GM12872 (cell line): ENCODE data around the gene FNDC1.

Experiments used
- TF ChIP-seq, protein P1 (sequence below): IDR thresholded peaks from 3 replicates; pipeline ENCODE4 v1.5.1; 2011; ENCODE audit warnings: low read depth, mild to moderate bottlenecking, low read length, moderate library complexity; ENCODE audit not compliant: insufficient read depth

Gene FNDC1

GRCh38 chr6:159301810-159302593, 132.8 kb downstream of the FNDC1 start:
- TF ChIP-seq, protein P1, sequence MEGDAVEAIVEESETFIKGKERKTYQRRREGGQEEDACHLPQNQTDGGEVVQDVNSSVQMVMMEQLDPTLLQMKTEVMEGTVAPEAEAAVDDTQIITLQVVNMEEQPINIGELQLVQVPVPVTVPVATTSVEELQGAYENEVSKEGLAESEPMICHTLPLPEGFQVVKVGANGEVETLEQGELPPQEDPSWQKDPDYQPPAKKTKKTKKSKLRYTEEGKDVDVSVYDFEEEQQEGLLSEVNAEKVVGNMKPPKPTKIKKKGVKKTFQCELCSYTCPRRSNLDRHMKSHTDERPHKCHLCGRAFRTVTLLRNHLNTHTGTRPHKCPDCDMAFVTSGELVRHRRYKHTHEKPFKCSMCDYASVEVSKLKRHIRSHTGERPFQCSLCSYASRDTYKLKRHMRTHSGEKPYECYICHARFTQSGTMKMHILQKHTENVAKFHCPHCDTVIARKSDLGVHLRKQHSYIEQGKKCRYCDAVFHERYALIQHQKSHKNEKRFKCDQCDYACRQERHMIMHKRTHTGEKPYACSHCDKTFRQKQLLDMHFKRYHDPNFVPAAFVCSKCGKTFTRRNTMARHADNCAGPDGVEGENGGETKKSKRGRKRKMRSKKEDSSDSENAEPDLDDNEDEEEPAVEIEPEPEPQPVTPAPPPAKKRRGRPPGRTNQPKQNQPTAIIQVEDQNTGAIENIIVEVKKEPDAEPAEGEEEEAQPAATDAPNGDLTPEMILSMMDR = no peak

GRCh38 chr6:159302594-159302992, 133.4 kb downstream of the FNDC1 start:
- TF ChIP-seq, protein P1 = no peak

GRCh38 chr6:159303159-159303558, 134.0 kb downstream of the FNDC1 start:
- TF ChIP-seq, protein P1 = no peak

DNA sequence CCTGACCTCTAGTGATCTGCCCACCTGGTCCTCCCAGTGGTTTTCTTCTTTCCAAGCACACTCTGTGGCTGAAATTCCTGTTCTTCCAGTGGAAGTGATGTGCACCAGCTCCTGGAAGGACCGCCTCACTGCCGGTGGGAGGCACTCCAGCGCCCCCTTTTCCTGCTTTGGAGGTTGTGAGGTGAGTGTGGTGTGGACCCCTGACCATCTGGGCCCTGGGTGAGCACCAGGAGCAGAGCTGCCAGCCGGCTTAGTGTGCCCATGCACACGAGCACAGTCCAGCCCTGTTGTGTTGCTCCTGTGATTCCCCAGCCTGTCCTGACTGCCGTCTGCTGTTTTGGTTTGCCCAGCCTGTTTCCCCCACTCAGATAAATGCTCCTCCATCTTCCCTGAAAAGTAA, 134.6 kb downstream of the FNDC1 start:
- TF ChIP-seq, protein P1 = no peak

DNA sequence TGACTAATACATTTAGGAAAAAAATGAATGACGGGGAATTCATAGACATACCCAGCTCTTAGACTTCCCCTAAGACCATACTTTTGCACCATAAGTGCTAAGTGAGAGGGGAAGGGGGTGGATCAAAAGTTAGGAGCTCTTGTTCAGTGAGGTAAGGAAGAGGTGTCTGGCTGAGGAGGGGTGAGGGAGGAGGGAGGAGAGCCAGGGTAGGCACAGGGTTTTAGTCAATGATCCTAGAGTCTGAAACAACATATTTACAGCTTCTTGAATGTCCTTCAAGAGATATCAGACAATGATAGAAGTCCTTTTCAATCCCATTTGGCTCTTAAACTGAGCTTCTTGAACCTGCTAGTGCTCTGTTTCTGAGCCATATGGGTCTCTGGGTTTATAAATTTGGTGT, 135.4 kb downstream of the FNDC1 start:
- TF ChIP-seq, protein P1 = no peak

DNA sequence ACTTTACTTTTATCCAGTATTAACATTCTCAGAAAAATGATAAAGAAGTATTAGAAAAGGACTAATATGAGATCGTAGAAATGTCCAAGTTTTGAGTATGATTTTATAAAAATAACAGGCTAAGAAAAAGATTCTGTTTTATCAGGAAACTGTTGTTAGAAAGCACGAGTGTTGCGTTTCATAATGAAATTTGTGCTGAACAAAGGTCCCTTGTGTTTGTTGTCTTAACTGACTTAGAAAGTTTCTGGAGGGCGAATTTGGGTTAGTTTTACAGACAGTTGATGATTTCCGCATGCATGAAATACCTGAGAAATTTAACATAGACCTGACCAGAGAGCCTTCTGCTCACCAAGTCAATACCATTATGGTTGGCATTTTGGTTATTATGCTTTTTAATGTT, 136.0 kb downstream of the FNDC1 start:
- TF ChIP-seq, protein P1 = no peak

DNA sequence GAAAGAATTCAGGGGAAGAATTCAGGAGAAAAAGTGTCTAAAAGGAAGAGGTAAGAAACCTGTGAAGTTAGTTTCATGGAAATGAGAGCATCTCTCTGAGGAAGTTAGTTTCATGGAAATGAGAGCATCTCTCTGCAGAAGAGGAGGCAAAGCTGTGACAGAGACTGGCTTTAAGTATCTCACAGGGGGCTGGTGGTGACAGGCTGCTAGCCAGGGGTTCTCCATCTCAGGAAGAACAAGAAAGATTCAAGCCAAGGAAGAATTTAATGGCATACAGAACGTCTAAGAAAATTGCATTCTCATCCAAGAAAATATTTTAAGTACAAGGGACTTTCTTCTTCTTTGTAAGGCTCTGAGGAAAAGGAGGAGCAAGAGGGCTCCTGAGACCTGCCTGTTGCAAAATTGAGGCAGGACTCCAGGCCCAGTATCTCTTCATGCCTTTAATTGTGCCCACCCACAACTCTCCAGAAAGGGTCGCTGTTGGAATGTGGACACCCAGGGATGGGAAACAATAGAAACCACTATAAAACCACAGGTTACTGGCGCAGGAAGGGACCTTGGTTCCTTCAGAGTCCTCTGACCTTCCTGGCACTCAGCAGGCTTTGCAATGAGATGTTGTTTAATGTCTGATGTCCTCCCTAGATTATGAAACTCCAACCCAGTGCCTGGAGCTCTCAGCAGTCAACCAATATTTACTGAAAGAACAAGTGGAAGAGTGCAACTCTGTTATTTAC, 136.8 kb downstream of the FNDC1 start:
- TF ChIP-seq, protein P1 = no peak
